ENCODE measurements around the gene ARID3C.

Gene ARID3C

DNA sequence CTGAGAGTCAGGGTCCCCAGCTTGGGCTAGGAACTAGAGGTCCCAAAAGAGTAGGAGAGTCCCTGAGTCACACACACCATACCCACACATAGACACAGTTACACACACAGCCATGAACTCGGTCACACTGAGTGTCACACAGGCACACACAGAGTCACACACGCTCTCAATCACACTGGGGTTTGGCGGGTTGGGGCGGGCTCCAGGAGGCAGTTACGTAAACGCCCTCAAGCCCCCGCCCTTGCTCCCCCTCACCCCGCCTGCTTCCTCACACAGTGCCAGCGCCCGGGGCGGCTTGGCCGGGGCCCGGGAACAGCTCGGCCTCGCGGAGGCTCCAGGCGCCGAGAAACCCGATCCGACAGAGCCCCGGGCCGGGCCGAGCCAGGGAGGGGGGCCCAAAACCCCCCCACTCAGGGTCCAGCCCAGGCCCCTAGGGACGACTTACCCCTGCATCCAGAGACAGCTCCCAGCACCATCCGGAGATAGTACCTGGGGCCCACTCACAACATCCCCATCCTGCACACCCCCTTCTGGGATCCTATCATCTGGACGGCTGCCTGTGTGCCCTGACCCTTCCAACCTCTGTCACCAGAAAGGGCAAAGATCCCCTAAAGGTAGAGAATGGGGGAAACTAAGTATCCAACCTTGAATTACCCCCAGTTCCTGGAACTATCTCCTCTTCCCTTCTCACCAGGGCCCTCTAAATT lies 35.8 kb downstream of the ARID3C start:
- no peak for DNase-seq

- DNase-seq: no peak
Observed at GRCh38 chr9:34591917-34592866, 36.7 kb downstream of the ARID3C start.

DNA sequence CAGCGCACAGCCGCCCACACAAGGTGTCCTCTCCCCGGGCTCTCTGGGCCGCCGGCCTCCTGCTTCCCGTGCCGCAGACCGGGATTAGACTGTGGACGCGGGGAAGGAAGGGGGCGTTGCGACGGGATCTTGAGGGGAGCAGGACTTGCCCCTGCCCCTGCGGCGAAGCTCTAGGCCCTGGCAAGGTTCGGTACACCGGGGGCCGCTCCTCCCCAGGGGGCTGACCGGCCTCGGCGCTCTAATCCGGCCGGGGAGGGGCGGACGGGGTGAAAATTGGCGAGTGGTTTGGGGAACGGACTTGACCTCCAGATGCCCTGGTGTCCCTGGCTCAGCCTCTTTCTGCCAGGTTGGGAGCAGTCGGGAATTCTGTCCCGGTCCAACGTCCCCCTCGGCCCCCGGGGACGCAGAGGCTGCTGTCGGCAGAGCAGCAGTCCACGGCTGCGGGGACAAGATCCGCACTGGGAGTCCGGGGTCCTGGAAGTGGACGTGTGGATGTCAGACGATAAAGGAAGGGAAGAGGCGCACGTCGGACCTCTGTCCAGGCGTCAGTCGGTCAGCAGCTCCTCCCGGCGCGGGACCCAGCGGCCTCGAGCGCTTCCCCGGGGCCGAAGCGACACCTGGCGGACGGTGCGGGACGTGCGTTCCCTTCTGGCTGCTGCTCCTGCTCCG lies 37.5 kb downstream of the ARID3C start:
- DNase-seq: peak; percentile 86 to 90

- peak; percentile 46 to 52 for DNase-seq
Observed at GRCh38 chr9:34590381-34591247, 38.3 kb downstream of the ARID3C start.

DNA sequence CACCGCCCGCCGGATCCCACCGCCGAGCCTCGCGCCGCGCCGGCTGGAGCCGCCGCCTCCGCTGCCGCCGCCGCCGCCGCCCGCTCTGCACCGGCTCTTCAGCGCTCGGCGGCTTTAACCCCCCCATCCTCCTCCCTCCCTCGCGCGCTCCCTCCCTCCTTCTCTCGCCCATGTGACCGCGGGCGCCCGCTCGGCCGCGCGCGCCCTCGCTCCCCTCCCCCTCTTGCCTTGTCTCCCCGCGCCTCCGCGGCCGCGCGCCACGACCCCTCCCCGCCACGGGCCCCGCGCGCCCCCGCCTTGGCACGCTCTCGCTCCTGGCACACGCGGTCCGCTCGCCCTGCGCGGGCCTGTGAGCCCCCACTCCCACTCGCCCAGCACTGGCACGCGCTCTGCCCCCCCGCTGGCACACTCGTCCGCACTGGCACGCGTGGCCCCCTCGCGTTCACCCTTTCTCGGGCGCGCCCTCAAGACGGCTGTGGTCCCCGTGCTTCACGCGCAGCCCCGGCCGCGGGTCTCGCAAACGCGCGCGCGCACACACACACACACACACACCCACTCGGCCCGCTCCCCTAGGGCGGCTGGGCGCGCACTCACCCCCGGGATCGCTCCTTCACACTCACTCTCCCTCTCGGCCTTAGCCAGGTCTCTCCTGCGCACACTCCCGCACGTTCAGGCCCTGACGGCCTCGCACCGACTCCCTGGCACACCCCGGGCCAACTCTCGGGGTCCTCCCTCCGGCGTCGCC lies 39.1 kb downstream of the ARID3C start, which contains the start of gene CNTFR:
CNTFR (minus strand) TSS at position 89 of the 745 bp plus-strand sequence. CDS start 20,743 bp downstream, outside the sequence.
- peak in 1 of 2 experiments; percentile 44 for DNase-seq

GRCh38 chr9:34588671-34589635 lies 39.9 kb downstream of the ARID3C start:
- no peak for DNase-seq

DNA sequence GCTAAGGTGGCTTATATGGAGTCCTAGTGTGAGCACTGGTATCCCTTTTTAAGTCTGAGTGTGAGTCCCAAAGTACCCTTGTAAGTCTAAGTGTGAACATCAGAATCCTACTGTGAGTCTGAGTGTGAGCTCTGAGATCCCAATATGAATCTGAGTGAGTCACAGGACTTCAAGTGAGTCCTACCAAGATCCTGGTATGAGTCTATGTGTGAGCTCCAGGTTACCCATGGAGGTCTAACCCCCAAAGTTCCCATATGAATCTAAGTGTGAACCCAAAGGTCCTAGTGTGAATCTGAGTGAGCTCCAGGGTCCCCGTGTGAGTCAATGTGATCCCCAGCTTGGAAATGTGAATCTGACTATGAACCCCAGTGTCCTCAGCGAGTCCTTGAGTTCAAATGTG lies 41.6 kb downstream of the ARID3C start:
- DNase-seq: no peak

DNA sequence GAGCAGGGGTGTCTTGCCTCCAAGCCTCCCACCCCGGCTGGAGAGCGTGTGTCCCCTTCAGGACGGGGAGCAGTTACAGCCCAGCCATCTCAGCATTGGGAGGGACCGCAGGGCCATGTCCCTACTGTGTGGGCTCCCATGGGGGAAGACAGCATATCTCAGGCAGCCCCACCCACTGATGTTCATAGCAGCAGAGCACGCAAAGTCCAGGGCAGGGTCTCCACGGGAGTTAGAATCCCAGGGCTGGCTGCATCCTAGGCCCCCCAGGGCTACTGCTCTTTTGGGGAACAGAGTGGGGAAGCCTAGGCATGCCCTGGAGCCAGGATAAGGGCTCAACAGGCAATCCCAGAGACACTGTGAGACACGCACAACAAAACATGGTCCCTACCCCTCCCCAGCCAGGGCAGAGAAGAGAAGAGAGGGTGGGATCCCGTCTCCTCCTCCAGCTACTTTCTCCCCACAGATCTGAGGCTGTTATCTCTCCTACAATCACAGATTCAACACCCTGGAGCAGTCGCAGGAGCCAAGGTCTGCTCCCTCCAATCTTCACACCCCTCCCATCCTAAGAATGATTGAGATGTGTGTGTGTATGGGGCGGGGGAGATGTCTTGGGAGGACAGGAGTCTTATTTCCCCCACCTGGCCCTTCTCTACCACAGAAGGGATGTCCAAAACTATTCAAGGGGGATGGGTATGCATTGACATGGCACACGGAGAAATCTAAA lies 42.8 kb downstream of the ARID3C start:
- DNase-seq: no peak

DNA sequence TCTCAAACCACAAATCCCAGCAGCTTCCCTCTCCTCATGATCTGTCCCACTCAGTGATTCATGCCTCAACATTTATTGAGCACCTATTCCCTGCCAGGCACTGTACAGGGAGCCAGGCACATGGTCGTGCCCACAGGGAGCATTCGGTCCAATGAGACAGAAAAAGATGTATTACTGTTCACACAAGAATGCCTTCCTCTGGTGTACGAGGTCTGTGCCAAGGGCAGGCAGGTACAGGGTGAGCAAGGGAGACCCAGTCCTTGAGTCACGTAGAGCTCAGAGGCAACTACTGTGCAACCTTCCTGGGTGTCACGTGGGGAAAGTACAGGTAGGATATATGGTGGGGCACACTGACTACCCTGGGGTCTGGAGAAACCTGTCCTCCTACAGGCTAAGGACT lies 43.9 kb downstream of the ARID3C start:
- DNase-seq: no peak

- DNase-seq: no peak
Observed at GRCh38 chr9:34582787-34583186, 46.1 kb downstream of the ARID3C start.

- no peak for DNase-seq
Observed at GRCh38 chr9:34581318-34581717, 47.5 kb downstream of the ARID3C start.

DNA sequence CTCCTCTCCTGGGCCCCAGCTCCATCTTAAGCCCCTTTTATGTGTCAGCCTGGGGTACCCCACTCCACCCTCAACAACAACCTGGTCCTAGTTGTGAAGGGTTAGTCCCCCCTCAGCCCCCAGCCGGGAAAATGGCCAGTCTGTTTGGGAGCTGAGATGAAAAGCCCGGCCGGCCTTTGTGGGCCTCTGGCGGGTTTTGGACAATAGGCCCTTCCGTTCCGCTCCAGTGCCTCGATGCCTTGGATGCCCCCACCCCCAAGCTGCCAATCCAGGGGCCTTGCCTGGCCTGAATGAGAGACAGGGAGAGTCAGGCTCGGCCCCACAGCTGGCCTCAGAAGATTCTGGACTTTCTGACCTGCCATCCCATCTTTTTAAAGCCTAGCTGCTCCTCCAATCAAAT lies 48.5 kb downstream of the ARID3C start:
- DNase-seq: no peak

- DNase-seq: no peak
Observed at GRCh38 chr9:34579808-34580163, 49.1 kb downstream of the ARID3C start.

DNA sequence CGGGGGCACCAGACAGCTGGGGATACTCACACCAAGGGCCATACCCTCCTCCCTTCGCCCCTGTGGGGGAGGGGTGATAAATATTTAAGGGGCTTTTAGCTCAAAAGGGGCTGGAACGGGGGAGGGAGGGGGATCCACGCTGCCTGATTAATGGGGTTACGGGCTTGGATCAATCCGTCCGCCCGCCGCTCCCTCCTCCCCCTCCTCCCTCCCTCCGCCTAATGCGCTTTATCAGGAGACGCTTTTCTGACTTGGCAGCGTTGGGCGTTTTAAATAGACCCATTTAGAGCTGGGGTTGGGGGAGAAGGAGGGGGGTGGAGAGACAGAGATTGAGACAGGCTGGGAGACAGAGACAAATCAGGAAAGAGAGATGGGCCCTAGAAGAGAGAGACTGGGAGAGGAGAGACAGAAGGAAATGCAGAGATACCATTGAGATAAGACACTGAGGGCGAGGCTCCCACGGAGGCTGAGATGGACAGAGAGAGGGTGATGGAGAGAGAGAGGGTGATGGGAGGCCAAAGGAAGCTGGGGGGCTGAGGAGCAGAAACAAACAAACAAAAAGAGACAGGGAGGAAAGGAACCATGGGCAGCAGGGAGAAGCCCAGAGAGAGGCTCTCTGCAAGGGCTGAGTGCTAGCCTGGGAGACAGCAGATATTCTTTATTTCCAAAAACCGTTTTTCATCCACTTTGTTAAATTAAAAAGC lies 49.6 kb downstream of the ARID3C start:
- DNase-seq: no peak

DNA sequence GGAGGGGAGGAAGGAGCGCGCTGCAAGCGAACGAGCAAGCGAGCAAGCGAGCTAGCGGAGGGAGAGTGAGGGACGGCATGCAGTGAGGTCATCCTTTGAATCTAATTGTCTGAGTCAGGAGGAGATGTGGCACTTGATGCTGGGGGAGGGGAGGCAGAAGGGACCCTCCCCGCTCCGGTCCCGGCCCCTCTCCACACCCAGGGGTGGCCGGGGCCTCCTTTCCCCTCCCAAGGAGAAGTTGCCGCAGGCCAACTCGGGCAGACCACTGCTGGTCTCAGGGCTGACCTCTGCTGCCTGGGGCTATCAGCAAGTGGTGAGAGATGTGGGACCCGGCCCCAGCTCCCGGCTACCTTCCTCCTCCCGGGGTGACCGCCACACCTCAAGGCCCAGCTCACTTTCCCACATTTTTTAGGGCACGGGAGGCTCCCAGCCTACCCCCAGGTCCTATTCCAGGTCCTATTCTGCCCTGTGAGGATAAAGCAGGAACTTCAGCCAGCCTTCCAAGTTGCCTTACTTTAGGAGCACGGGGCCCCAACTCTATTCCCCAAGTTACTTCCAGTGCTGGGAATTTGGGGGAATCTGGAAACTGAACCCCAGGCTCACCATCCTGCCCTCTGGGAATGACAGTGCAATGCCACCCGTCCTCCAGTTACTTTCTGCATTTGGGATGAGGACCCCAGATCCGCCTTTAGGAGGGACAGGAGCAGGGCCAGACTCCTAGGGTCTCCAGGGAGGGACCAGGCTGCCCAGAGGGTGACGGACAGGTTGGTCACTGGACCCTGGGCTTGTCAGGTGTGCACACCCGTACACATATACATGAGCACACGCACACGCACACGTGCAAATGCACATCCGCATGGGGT lies 50.4 kb downstream of the ARID3C start:
- DNase-seq: peak in 1 of 2 experiments; percentile 41

DNA sequence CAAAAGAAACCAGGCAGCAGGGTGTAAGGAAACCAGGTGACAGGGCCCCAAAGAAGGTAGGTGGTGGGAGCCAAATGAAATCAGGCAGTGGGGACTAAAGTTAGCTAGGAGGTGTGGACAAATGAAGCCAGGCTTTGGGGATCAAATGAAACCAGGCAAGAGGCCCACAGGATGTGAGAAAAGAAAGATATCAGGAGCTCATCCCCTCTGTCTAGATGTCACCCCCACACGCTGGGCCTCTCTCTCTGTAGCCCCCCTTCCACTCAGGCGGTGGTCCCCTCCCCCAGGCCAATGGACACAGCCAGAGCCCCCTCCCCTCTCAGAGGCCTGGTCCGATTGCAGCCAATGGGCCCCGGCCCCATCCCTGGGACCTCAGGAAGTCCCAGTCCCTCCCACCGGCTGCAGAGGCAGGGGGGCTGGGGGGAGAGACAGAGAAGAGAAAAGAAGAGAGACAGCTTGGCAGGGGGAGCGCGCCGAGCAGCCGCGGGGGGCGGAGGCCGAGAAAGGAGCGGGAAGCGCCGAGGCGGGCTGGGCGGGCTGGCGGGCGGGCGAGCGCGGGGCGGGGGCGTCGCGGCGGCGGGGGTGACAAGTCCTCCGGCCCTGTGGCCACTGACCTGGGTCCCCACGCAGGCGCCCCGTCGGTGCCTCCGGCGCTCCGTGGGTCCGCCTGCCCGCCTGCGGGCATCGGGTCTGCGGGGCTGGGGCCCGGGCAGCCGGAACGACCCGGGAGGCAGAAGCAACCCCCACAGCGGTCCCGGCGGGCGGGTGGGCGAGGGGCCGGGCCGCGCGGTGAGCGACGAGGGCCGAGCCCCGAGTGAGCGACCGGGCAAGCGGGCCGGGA lies 51.2 kb downstream of the ARID3C start:
- no peak for DNase-seq

Measured in activated T-cell treated with anti-CD3 and anti-CD28 coated beads, Interleukin-2, amount 50 U/mL, for 48 hours (primary cell).